ENCODE data around the gene APPBP2. TPM values are rescaled to one million over a fixed set of nuclear protein-coding genes. Genes with fewer than 3 reads are reported as not detected.

Gene APPBP2
- total and polyA plus RNA-seq, 2 of the 8 experiments (the other 6 are each of a cell fraction or from before 2014, with no cell fraction given): 3.3 to 18.0 TPM

DNA sequence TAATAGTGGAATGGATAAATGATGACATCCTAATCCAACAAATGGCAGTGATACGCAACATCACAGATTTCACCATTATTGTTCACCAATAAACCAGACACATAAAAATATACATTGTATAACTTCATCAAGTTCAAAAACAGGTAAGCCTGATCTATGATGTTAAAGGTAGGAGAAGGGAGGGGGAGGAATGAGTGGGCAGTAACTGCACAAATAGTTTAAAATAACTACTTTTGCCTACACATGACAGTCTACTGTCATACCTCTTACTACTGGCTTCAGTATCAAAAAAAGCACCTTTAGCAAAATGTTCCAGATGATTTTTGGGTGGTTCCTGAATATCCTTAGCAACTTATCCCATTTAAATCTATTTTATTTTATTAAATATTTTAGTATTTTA is 75.0 kb downstream of the APPBP2 start:
- Histone ChIP-seq H4K8ac (ENCODE audit: extremely low read depth, insufficient read depth, low read length) (no peak overlapping the region), H3K18ac (ENCODE audit: extremely low read depth, low read length) (no peak overlapping the region), H3K4ac (replicated peaks; ENCODE audit: insufficient read length, low read depth, low read length) (no peak overlapping the region), H2BK5ac (ENCODE audit: low read depth, low read length) (no peak overlapping the region), H3K23me2 (ENCODE audit: low read depth, low read length) (no peaks in the 10 kb centered on the region), H3K4me2 (ENCODE audit: insufficient read depth in 1 of 2, low read depth in 2 of 2, low read length in 2 of 2) (no peak overlapping the region), H3K4me1 (replicated peaks in 1 of 4; ENCODE audit: control insufficient read depth in 3 of 4, insufficient read depth in 4 of 4, low read length in 3 of 4) (no peaks in the 10 kb centered on the region), H2AFZ (ENCODE audit: low read length) (no peak overlapping the region), H3K79me1 (ENCODE audit: low read depth, low read length) (no peaks in the 10 kb centered on the region), H2AK5ac (ENCODE audit: low read depth, low read length) (no peak overlapping the region), H3K23ac (ENCODE audit: insufficient read length) (no peak overlapping the region), H3K27ac (ENCODE audit: low read depth, low read length) (no peak overlapping the region), H4K5ac (ENCODE audit: insufficient read length, low read depth, low read length) (no peak overlapping the region), H4K20me1 (replicated peaks in 1 of 2; ENCODE audit: control insufficient read depth in 1 of 2, insufficient read depth in 2 of 2, low read length in 2 of 2) (no peaks in the 10 kb centered on the region), H4K91ac (replicated peaks; ENCODE audit: insufficient read length, low read length) (no peak overlapping the region), H3K9me3 (ENCODE audit: insufficient read depth in 2 of 2, low read depth in 1 of 2, low read length in 1 of 2) (no peaks in the 10 kb centered on the region), H2BK12ac (ENCODE audit: low read depth, low read length) (no peak overlapping the region), H2BK15ac (ENCODE audit: low read length) (no peak overlapping the region), H3K79me2 (ENCODE audit: control insufficient read depth in 1 of 2, insufficient read depth in 2 of 2, low read length in 2 of 2) (no peaks in the 10 kb centered on the region), H3K36me3 (ENCODE audit: control insufficient read depth in 2 of 4, insufficient read depth in 4 of 4, low read length in 3 of 4) (peaks cover 2 to 49% (median 5%) of the 10 kb centered on the region in 4 experiments; a peak in 7 of 8 replicates), H2BK120ac (replicated peaks; ENCODE audit: low read depth, low read length) (no peak overlapping the region), H3K56ac (replicated peaks; ENCODE audit: insufficient read length, low read depth, low read length) (no peak overlapping the region), H2BK20ac (ENCODE audit: low read length) (no peak overlapping the region), H3K14ac (ENCODE audit: insufficient read length) (no peak overlapping the region), H3K27me3 (replicated peaks in 1 of 4; ENCODE audit: control insufficient read depth in 3 of 4, extremely low read depth in 1 of 4, insufficient read depth in 3 of 4, low read length in 3 of 4) (no peaks in the 10 kb centered on the region), H3K4me3 (ENCODE audit: extremely low read depth in 1 of 4, insufficient read depth in 2 of 4, low read depth in 3 of 4, low read length in 4 of 4) (no peak overlapping the region), H3K9ac (replicated peaks in 1 of 4; ENCODE audit: extremely low read depth in 1 of 4, low read depth in 3 of 4, low read length in 3 of 4) (no peak overlapping the region)
- 95% methylated on average over 1 of the region's 1 CpG; no CpG with 5 or more reads in 1 of the 2 experiments for WGBS, 2 experiments (ENCODE audit: extremely low coverage in 1 of 2, insufficient coverage in 1 of 2, insufficient read length in 1 of 2, insufficient replicate concordance in 2 of 2, low coverage in 1 of 2, low lambda C conversion rate in 2 of 2, missing lambda C conversion rate in 1 of 2)
- POLR2A ChIA-PET (ENCODE audit: partially characterized antibody): no interaction called here
- TF ChIP-seq SP1 (IDR thresholded peaks at IDR 0.05; ENCODE audit: low read depth, low read length) (no peak), NRF1 (IDR thresholded peaks at IDR 0.05; ENCODE audit: low read depth, low read length) (no peak), CEBPB (IDR thresholded peaks at IDR 0.05; ENCODE audit: low read depth, low read length) (no peak), YY1 (IDR thresholded peaks at IDR 0.05; ENCODE audit: low read depth, low read length) (no peak)
- CTCF ChIA-PET (ENCODE audit: partially characterized antibody): no interaction called here
- DNase-seq (ENCODE audit: low read depth in 1 of 2, low spot score in 2 of 2) (no peak), FAIRE-seq (no peak)

All from H1 (cell line).